GM21381 (cell line): Measurements from ENCODE around the gene BLM.
"Not testable (repeated sequence)": the region's sequence is repeated elsewhere in the genome, so short reads cannot be mapped to it uniquely, and the experiment has no call there.

ENCODE experiments used
- ATAC-seq: cut with Tn5 transposase; IDR thresholded peaks from one replicate; pipeline ENCODE4 v1.9.1; 2021; ENCODE audit warnings: mild to moderate bottlenecking, moderate library complexity; ENCODE audit not compliant: unreplicated experiment

BLM gene

GRCh38 chr15:90840157-90840855, 123.2 kb downstream of the BLM start:
- no peak for ATAC-seq

- no peak for ATAC-seq
Measured at GRCh38 chr15:90840954-90841353, 123.8 kb downstream of the BLM start.

- peak; percentile 11 for ATAC-seq
Measured at GRCh38 chr15:90844696-90845095, 127.5 kb downstream of the BLM start.

GRCh38 chr15:90845201-90845949, 128.2 kb downstream of the BLM start:
- ATAC-seq, result peak; percentile 71

- ATAC-seq, result not testable (repeated sequence)
Measured at GRCh38 chr15:90849424-90849823, 132.3 kb downstream of the BLM start.

GRCh38 chr15:90851114-90851513, 134.0 kb downstream of the BLM start:
- ATAC-seq, result no peak

- ATAC-seq, result no peak
Measured at GRCh38 chr15:90851940-90852339, 134.8 kb downstream of the BLM start.

GRCh38 chr15:90855139-90855538, 138.0 kb downstream of the BLM start:
- no peak for ATAC-seq

- ATAC-seq, result no peak
Measured at GRCh38 chr15:90857337-90857736, 140.2 kb downstream of the BLM start.

GRCh38 chr15:90857883-90858443, 140.8 kb downstream of the BLM start:
- no peak for ATAC-seq

- no peak for ATAC-seq
Measured at GRCh38 chr15:90859234-90860131, 142.3 kb downstream of the BLM start.

GRCh38 chr15:90860450-90860849, 143.3 kb downstream of the BLM start:
- no peak for ATAC-seq

- ATAC-seq, result no peak
Measured at GRCh38 chr15:90860942-90861675, 144.0 kb downstream of the BLM start.

- ATAC-seq, result no peak
Measured at GRCh38 chr15:90862487-90862886, 145.3 kb downstream of the BLM start.

- no peak for ATAC-seq
Measured at GRCh38 chr15:90862964-90863778, 146.0 kb downstream of the BLM start.

GRCh38 chr15:90863987-90864386, 146.8 kb downstream of the BLM start:
- ATAC-seq, result no peak

GRCh38 chr15:90864507-90864906, 147.4 kb downstream of the BLM start:
- no peak for ATAC-seq

GRCh38 chr15:90865702-90866101, 148.6 kb downstream of the BLM start:
- no peak for ATAC-seq
